PC-9 (cell line): ENCODE results near the gene ITPKB.

Source experiments
- EZH2 ChIP-seq: fragments of 200-600 bp; sonication (generic); IDR thresholded peaks from 2 replicates; pipeline ENCODE4 v1.8.0; 2017; ENCODE audit warnings: antibody characterized with exemption, low read depth
- TF ChIP-seq, protein P1 (sequence below): fragments of 200-600 bp; sonication (generic); conservative IDR thresholded peaks from 2 replicates; pipeline ENCODE4 v1.6.1; 2017; ENCODE audit warnings: mixed run types, antibody characterized with exemption, mild to moderate bottlenecking, moderate library complexity

DNA sequence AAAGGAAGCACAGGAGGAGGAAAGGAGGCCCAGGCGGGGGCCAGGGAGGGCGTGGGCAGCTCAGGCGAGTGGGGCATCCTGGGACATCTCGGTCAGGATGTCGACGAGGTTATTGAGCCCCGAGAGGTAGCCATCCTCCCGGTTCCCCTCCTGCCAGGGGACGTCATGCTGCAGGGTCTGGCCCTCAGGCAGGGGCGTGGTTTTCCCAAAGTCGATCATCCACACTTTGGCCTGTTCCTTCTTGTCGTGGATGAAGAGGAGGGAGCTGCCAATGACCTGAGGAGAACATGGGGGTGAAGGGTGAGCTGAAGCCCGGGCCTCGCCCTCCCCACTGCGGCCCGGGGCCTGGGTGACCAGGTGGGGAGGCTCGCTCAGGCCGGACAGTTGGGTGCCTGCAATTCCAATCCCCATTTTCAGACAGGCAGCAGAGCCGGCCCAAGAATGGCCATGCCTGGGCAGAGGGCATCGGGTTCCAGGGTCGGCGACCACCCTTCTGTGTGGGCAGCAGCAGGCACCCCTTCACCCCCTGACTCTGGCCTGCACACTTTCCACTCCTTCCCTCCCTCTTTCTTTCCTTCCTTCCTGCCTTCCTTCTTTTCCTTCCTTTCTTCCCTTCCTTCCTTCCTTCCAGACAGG lies 104.4 kb downstream of the ITPKB start:
- TF ChIP-seq, protein P1, sequence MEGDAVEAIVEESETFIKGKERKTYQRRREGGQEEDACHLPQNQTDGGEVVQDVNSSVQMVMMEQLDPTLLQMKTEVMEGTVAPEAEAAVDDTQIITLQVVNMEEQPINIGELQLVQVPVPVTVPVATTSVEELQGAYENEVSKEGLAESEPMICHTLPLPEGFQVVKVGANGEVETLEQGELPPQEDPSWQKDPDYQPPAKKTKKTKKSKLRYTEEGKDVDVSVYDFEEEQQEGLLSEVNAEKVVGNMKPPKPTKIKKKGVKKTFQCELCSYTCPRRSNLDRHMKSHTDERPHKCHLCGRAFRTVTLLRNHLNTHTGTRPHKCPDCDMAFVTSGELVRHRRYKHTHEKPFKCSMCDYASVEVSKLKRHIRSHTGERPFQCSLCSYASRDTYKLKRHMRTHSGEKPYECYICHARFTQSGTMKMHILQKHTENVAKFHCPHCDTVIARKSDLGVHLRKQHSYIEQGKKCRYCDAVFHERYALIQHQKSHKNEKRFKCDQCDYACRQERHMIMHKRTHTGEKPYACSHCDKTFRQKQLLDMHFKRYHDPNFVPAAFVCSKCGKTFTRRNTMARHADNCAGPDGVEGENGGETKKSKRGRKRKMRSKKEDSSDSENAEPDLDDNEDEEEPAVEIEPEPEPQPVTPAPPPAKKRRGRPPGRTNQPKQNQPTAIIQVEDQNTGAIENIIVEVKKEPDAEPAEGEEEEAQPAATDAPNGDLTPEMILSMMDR: no peak
- no peak for TF ChIP-seq EZH2
